ENCODE data around the gene H2BK1.

DNA sequence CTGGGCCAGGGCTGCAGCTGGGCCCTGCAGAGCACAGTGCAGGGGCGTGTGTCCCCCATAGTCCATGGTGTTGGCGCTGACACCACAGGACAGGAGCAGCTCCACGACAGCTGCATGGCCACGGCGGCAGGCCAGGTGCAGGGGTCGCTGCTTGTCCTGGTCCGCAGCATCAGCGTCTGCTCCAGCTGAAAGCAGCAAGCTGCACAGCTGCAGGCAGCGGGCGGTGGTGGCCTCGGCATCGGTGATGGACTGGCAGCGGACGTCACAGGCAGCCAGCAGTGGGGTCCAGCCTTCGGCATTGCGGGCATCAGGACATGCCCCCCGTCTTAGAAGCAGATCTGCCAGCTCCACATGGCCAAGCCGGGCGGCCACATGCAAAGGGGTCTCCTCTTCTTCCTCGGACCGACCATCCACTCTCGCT lies 29.3 kb downstream of the H2BK1 start:
- TF ChIP-seq, protein P1, sequence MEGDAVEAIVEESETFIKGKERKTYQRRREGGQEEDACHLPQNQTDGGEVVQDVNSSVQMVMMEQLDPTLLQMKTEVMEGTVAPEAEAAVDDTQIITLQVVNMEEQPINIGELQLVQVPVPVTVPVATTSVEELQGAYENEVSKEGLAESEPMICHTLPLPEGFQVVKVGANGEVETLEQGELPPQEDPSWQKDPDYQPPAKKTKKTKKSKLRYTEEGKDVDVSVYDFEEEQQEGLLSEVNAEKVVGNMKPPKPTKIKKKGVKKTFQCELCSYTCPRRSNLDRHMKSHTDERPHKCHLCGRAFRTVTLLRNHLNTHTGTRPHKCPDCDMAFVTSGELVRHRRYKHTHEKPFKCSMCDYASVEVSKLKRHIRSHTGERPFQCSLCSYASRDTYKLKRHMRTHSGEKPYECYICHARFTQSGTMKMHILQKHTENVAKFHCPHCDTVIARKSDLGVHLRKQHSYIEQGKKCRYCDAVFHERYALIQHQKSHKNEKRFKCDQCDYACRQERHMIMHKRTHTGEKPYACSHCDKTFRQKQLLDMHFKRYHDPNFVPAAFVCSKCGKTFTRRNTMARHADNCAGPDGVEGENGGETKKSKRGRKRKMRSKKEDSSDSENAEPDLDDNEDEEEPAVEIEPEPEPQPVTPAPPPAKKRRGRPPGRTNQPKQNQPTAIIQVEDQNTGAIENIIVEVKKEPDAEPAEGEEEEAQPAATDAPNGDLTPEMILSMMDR (IDR thresholded peaks at IDR 0.05), result no peak
- TF ChIP-seq POLR2A (IDR thresholded peaks at IDR 0.05) (no peak), POLR2AphosphoS5 (IDR thresholded peaks at IDR 0.05) (no peak)
